NCI-H2029 treated with DMSO at 0.1 percent for 48 hours (cell line): ENCODE results near the gene FBLN1.

Experiments
- DNase-seq: peaks from one replicate; lab custom pipeline; 2025; lab: John Stamatoyannopoulos, UW

FBLN1 gene

DNA sequence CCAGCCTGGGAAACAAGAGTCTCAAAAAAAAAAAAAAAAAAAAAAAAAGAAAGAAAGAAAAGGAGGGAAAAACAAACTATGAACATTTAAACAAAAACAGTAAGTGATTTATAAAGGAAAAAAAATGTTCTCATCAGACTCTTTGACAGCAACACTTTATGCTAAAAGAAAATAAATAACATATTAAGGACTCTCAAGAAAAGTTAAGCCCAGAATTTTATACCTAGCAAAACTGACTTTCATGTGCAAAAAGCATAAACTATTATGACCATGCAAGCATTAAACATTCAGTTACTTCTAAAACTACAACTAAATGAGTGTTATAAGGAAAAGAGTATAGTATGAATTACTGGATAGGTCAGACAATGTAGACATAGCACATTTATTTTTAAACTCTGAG, 68.4 kb downstream of the FBLN1 start:
- DNase-seq = no peak

DNA sequence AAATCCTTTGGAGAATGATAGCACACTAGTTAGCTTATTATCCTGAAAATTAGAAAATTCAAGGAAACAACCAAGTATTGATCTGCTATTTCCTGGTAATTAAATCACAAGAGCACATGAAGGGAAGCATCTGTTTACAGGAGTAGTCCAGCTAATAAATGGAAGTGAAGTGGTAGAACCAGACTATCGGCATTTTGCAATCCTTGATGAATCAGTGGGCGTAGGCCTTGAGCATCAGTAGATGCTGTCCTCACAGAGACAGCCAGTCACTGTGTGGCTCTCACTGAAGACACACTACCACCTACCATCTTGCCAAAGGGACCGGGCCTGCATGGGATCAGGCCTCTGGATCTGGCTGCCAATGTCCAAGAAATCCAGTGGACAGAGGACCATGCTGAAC, 69.8 kb downstream of the FBLN1 start:
- DNase-seq = no peak

DNA sequence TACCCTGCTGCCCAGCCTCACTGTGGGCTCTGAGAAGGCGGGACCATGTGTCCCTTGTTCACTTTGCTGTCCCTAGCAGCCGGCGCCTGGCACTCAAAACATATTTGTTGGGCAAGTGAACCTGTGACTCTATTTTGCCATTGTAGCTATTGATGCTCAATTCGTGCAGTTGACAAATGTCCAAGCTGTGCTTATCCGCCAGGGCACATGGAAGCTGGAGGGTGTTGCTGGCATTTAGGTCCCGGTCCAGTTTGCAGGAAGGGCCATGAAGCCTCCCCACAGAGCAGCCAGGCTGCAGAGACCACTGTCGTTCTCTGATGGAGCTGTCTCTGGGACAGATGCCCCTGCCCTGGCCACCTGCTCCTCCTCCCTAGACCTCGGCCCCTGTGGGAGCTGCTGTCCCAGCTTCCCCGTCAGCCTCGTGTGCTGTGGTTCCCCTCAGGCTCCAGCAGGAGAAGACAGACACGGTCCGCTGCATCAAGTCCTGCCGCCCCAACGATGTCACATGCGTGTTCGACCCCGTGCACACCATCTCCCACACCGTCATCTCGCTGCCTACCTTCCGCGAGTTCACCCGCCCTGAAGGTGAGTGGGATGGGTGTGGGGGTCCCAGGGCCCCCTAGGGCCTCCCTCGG, 71.5 kb downstream of the FBLN1 start:
- no peak for DNase-seq

DNA sequence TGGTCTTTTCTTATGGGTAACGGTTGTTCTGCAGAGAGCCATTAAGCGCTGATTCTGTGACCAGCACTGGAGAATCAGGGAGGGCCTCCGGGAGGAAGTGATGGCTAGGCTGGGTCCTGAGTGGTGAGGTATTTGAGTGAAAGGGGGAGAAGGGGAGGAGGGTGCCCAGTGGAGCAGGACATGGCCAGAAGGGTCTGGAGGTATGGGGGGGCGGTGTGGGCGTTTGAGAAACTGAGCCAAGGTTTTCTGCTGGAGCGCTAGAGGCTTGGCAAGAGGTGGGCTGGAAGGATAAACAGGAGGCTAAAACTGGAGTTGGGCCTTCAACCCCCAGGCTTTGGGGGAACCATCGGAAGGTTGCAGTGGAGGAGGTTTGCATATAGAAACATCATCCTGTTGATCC, 72.5 kb downstream of the FBLN1 start:
- no peak for DNase-seq

DNA sequence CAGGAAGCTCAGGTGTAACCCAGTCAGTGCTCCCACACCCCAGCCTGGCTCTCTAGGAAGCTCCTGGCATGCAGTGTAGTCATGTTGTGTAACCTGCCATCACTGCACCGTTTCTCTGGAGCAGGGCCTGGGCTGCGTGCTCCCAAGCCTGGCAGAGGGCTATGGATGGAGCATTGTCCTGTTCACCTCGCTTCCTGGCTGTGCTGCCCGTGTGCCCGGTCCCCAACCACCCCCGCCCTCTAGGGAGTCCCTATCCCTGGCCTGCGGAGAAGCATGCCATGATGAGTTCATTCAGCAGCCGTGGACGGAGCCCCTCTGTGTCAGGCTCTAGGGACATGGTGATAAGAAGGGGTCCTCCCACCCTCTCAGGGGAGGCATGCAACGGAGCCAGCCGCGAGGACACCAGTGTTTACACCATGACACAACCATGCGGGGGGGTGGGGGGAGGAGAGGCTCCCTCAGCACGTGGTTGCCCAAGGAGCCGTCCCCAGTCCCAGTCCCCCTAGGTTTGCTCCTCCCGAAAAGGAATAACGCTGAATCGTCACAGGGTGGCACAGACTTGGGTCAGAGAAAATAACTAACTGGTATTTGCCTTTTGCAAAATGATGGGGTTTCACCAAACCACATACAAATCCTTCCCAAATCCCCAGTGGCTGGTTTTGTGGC, 73.1 kb downstream of the FBLN1 start:
- no peak for DNase-seq

DNA sequence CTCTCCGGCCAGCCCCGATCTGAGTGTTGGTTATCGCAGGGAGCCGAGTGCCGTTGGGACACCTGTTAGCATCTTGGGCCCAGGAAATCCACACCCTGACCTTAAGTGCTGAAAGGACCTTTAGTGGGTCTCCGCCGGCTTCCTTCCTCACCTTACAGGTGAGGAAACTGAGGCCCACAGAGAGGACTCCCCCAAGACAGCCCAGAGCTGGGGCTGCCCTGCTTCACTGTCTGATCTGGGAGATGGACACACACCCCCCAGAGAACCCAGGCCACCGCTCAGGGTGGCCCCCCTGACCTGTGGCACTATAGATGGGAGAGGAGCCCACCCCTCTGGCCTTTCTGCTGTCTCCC, 73.6 kb downstream of the FBLN1 start:
- no peak for DNase-seq

DNA sequence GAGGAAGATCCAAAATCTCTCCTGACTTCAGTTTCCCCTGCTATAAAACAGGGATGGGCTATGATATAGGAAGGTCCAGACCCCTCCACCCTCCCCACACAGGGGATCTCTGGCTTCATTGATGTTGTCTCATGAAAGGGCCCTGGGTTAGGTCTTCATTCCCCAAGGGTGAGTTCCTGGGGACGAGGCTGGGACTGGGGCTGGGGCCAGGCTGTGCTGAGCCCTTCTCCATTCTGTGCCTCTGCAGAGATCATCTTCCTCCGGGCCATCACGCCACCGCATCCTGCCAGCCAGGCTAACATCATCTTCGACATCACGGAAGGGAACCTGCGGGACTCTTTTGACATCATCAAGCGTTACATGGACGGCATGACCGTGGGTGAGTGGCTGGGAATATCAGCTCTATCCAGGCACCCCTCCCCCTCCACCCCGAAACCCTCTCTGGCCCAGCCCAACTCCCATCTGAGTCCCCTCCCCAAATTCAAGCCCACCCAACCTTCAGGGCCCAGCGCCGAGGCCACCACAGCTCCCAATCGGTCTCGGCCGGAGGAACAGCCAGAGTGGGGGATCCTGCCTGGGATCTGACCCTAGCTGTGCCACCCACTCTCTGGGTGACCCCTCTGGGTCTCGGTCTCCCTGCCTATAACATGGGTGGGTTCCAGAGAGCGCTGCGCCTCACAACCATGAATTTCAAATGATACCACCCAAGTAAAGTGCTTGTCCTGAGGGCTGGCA, 74.2 kb downstream of the FBLN1 start:
- DNase-seq = no peak

DNA sequence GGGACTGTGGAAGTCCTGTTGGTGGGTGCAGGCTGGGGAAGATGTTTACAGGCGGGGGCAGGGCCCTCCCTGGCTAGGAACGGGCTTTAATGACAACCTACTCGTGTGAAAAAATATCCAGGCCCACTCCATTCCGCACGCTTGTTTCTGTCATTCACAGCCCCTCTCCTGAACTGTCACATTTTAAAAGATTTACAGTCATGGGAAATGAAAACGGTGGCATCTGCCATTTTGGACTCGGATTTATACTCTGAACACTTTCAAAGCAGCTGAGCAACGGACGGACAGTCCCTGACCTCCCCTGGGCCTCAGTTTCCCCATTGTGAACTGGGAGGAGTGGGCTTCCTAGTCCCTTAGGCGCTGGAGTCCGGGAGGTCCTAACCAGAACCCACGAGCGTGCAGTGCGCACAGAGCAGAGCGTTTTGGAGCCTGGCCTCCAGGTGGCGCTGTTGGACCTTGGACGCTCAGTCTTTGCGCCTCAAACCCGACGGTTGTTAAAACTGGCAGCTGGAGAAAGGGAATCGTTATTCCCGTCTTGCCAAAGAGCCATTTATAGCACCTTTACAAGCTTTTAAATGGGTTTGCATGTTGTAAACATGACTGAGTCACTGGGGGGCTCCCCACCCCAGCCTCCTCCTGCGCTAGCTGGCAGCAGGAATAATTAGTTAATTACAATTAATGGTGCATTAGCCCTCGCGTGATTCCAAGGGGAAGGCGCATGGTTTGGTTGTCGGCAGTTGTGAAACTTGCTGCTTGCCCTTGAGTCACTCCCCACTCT, 75.3 kb downstream of the FBLN1 start:
- DNase-seq = peak; percentile 55

DNA sequence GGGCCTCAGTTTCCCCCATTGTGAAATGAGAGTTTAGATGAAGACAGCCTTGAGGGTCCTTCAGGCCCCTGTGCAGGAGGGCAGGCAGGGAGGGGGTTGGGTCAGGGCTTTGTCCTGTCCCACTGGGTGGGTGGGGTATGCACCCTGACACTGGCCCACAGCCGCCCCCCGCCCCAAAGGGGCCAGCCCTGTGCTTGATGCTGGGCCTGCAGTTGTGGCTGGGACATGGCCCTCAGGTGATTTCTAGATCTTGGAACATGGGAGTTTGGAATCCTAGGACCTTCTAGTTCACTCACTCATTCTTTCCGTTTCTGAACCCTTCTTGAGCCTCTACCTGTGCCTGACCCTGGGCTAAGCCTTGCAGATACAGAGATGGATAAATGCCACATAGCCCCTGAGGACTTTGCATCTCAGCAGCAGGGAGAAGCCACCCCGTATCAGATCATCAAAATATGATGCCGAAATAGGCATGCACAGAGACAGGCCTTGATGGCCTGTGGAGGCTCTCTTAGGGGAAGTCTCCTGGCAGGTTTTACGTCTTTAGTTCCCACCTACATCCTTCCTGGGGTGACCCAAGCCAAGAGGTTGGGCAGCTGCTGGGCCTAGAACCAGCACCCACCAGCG, 76.0 kb downstream of the FBLN1 start:
- DNase-seq = no peak

DNA sequence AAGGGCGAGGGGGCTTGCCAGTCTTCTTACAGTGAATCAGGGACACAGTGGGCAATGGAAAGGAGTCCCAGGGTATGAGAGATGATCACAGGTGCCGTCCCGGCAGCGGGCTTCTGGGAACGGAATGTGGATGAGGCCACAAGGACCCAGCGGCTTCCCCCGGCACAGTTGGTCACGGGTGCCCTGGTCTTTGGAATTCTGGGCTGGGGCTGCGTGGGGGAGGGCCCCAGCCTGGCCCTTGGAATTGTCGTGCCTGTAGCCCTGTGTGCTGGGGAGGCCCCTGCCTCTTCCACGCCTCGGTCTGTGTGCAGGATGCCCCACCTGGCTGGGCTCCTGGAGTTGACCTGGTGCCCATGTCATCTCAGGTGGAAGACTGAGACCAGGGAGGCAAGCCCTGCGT, 76.6 kb downstream of the FBLN1 start:
- DNase-seq = no peak

DNA sequence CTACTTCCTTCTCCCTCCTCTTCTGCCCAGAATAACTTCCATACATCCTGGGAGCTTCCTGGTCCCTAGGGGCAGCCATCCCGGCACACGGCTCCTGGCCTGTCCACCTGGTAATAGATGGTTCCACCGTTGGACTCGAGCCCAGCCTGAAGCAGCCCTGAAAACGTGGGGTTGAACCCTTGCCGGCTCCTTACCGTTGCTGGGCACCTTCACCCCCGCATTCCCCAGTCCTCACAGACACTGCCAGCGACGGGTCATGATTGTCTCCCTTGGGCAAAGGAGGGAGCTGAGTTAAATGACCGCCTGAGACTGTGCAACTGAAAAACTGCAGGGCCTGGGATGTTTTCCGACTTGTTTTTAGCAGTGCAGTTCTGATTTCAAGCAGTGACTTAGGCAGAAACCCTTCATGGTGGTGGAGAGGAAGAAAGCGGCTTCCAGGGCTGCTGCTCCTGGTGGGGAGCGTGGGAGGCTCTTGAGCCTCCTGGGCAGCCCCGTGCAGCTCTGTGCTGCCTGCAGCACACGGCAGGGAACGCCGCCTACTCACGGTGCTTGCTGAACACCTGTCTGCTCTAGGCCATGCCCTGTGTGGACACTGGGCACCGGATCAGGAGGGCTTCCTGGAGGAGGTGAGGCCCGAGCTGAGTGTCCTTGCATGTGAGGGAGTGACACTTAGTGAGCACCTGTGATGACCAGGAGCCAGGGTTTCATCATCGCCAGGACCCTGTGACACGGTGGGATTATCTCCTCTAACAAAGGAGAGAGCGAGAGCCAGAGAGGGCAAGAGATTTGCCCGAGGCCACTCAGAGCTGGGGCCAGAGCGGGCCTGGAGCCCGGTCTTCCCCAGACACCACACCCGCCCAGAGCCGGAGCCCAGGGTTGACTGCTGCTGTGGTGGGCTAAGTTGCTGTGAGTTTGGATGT, 77.4 kb downstream of the FBLN1 start:
- no peak for DNase-seq

DNA sequence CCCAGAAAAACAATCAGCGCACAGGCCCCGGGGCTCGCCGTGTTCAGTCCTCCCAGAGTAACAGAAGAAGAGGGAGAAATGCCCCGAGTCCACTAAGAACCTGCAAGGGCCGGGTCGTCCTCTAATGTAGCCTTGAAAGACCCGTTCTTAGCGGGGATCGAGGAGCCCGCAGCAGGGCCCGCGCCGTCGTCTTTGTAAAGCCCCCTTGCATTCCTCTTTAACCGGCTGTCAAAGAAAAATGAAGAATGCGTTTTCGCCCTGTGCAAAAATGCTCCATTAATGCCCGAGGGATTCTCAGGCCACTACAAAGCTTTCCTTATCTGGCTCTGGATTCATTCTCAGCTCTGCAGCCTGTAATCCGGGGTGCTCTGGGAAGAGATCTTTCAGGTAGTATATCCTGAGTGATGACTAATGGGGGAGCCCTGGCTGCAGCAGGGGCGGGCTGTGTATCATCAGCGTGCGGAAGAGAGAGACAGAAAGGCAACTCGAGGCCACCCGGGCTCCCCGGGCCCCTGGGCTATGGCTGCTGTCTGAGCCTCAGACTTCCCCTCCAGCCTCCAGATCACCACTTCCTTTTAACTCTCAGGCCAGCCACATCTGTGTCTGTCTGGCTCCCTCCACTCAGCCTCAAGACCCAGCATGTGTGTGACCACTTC, 78.2 kb downstream of the FBLN1 start:
- no peak for DNase-seq

DNA sequence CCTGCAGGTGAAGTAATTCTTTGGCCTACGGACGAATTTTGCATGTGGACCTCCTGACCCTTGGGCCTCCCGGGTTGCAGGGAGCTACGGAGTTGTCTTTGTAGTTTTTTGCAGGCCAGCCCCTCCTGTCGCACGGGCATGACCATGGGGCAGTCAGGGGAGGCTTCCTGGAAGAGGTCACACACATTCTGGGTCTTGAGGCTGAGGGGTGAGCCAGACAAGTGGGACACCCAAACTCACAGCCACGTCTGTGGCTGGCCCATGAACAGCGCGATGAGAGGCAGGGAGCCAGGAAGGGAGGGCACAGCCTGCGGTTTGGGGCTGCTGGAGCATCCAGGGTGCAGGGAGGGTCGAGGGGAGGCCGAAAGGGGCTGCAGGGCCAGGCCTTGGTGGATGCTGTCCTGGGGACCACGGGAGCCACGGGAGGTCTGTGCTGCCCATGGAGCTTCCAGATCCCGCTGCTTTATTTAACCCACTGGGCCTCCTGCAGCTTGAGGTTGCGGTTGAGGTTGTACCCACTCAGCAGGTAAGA, 78.9 kb downstream of the FBLN1 start:
- DNase-seq = no peak

DNA sequence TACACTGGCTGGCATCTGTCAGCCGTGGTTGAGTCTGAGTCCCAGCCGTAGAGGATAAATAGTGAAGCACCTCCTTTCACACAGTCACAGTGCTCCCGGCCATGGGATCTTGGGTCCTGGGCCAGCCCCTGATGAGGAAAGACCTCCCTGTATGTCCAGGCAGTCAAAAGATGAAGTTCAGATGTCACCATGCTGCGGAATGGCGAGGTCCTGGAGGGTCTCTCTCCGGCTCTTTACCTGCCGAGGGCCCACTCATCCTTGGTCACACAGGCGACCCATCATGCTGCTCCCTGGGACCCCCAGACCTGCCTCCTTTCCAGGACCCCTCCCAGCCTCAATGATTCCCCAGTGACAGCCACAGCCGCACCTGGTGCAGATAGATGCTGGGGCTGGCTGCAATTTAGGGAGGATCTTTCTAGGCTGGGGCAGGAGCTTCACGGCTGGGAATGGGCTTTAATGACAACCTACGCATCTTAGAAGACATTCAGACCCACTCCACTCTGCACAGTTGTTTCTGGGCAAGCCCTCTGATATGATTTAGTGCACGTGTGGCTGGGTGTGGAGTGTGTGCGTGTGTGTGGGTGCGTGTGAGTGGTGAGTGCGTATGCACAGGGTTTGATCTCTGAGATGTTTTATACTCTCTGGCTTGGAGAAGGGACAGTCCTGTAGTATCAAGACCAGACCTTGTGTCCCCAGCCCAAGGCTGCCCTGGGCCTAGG, 79.7 kb downstream of the FBLN1 start:
- DNase-seq = no peak

DNA sequence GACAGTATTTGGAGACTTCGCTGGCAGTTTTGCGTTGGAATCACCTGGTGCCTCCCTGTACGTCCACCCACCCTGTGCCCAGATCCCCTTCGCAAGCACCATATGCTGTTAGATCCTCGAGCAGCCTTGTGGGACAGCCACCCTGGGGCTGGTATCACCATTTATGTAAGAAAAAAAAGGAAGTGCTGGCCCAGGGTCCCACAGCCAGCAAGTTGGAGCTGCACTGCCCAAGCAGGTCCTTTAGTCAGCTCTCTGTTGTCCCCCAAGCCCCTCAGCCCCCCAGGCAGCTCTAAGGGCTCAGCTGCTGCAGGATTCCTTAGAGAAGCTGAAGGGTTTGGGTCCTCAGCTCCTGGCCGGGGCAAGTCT, 80.3 kb downstream of the FBLN1 start:
- no peak for DNase-seq

DNA sequence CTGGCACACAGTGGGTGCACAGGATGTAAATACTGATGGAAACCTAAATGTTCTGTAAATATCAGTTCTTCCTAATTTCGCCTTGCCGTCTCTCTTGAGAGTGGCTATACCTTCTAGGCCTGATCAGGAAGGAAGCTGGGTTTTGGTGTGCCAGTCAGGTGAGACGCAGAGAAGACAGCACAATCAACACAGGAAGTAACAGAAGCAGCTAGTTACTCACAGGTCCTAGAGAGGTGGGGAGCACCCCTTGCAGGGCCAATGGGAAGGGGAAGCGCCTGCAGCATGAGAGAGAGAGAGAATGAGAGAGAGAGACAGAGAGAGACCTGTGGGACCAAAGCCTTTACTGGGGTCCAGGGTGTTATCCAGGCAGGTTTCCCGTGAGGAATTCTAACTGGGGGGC, 80.8 kb downstream of the FBLN1 start:
- DNase-seq = no peak

DNA sequence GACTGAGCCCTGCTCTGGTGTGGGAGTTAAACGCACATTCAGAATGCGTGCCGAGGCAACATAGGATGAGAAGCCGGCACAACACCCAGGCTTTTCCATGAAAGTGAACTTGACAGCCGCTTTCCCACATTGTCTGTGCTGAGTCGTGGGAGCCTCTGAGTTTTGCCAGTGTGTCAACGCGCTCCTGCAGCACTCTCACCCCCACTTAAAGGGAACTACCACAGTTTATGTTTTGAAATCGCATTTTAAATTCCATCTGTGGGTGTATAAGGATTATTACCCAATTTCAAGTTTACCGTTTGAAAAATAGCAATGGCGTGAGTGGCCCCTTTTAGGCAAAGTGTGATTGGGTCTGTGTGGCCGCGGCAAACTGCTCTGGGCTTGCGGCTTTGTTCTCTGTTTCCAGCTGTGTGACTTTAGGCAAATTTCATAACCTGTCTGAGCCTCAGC, 81.5 kb downstream of the FBLN1 start:
- DNase-seq = no peak

DNA sequence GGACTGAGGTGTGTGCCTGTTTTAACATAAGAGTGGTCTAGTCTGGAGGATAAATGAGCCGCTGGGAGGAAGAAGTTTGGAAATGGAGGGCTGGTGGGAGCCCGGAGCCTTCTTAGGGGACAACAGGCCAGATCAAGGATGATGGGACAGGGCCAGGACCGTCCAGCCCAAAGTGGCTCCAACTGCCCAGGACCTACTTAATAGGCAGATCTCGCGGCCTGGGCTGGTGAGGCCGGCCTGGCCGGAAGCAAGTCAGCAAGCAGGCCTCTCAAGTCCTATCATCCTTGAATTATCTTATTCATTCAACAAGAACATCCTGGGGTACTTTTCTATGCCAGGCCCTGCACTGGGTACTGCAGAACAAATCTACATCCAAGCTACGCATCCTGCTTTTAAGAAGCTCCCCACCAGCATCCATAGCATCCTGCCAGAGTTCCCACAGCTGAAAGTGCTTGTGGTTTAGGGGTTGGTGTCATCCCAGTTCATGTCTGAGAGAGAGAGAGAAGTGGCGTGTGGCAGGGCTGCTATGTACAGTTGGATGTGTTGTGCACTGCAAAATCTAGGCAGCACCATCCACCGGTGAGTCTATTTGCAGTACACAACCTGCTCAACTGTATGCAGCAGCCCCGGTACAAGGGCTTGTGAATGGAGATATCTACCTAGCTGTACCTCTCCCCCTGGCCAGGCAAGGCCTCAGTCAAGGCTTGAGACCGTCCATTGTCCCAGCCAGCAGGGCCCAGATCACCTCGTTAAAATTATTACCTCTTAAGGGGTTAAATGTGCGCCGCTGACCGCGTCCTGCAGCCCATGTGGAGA, 82.1 kb downstream of the FBLN1 start:
- DNase-seq = no peak

DNA sequence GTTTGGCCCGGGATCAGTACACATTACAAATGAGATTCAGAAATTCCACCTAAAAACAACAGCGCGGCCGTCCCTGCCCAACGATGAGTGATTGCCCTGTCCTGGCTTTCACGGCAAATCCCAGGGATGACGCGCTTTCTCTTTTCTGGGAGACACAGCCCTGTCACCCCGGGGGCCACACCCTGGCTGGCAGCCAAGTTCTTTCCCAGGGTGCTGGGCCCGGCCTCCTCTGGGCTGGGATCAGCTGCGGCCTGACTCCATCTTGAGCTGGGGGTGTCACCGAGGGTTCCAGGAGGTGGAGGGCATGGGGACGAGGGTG, 82.7 kb downstream of the FBLN1 start:
- no peak for DNase-seq
